GM19043 (cell line): ENCODE measurements around the gene IFI27L2.

Experiments
- ATAC-seq: cut with Tn5 transposase; IDR thresholded peaks from one replicate; pipeline ENCODE4 v1.9.1; 2021; ENCODE audit warnings: low read depth; ENCODE audit not compliant: unreplicated experiment

IFI27L2 gene

GRCh38 chr14:94124582-94125377 lies 4.6 kb downstream of the IFI27L2 start:
- no peak for ATAC-seq

- no peak for ATAC-seq
Observed at GRCh38 chr14:94123868-94124267, 5.5 kb downstream of the IFI27L2 start.

GRCh38 chr14:94123296-94123695 lies 6.1 kb downstream of the IFI27L2 start:
- ATAC-seq, result no peak

GRCh38 chr14:94122438-94122837 lies 7.0 kb downstream of the IFI27L2 start:
- ATAC-seq, result no peak

- no peak for ATAC-seq
Observed at GRCh38 chr14:94121485-94121884, 7.9 kb downstream of the IFI27L2 start.

GRCh38 chr14:94120667-94121340 lies 8.6 kb downstream of the IFI27L2 start:
- no peak for ATAC-seq

- ATAC-seq, result no peak
Observed at GRCh38 chr14:94119071-94119470, 10.3 kb downstream of the IFI27L2 start.

GRCh38 chr14:94117856-94118255 lies 11.5 kb downstream of the IFI27L2 start:
- no peak for ATAC-seq

- no peak for ATAC-seq
Observed at GRCh38 chr14:94116701-94117100, 12.7 kb downstream of the IFI27L2 start.

- ATAC-seq, result no peak
Observed at GRCh38 chr14:94115631-94116030, 13.8 kb downstream of the IFI27L2 start.

- no peak for ATAC-seq
Observed at GRCh38 chr14:94115058-94115591, 14.3 kb downstream of the IFI27L2 start.

GRCh38 chr14:94114589-94115057 lies 14.8 kb downstream of the IFI27L2 start:
- no peak for ATAC-seq

GRCh38 chr14:94113908-94114588 lies 15.4 kb downstream of the IFI27L2 start:
- no peak for ATAC-seq

GRCh38 chr14:94113490-94113889 lies 15.9 kb downstream of the IFI27L2 start:
- no peak for ATAC-seq

GRCh38 chr14:94113073-94113472 lies 16.3 kb downstream of the IFI27L2 start:
- ATAC-seq, result no peak

- ATAC-seq, result no peak
Observed at GRCh38 chr14:94112513-94113063, 16.8 kb downstream of the IFI27L2 start.

GRCh38 chr14:94111276-94112095 lies 17.9 kb downstream of the IFI27L2 start:
- ATAC-seq, result no peak

GRCh38 chr14:94110552-94111181 lies 18.7 kb downstream of the IFI27L2 start, which contains the start of gene IFI27:
TSS of gene IFI27 (plus strand) at chr14:94110736.
- no peak for ATAC-seq

- ATAC-seq, result no peak
Observed at GRCh38 chr14:94109915-94110250, 19.5 kb downstream of the IFI27L2 start.

GRCh38 chr14:94104731-94105130 lies 24.7 kb downstream of the IFI27L2 start:
- ATAC-seq, result no peak
